GM12874 (cell line): Measurements from ENCODE around the gene SEMA3B.

Experiments
- TF ChIP-seq, protein P1 (sequence below): IDR thresholded peaks from 2 replicates; pipeline ENCODE4 v1.5.1; 2011; ENCODE audit warnings: low read depth, mild to moderate bottlenecking, control low read depth, low read length, moderate library complexity; ENCODE audit not compliant: insufficient read depth

The SEMA3B gene

DNA sequence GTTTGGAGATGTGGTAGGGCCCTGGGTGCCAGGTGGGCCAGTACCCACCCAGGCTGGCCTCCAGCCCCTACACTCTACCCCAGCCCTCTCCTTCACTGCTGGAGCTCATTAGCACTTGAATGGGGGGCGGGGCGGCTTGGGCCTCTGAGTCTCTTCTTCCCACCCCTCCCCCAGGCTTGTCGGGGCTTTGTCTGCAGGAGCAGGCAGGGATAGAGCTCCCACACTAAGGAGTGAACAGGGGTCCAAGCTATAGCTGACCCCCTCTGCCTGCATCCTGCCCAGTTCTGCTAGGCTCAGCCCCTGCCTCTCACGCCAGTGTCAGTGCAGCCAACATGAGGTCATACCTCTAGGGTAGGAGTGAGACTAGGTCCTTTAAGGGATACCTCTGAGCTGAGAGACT lies 27.8 kb upstream of the SEMA3B start:
- TF ChIP-seq, protein P1, sequence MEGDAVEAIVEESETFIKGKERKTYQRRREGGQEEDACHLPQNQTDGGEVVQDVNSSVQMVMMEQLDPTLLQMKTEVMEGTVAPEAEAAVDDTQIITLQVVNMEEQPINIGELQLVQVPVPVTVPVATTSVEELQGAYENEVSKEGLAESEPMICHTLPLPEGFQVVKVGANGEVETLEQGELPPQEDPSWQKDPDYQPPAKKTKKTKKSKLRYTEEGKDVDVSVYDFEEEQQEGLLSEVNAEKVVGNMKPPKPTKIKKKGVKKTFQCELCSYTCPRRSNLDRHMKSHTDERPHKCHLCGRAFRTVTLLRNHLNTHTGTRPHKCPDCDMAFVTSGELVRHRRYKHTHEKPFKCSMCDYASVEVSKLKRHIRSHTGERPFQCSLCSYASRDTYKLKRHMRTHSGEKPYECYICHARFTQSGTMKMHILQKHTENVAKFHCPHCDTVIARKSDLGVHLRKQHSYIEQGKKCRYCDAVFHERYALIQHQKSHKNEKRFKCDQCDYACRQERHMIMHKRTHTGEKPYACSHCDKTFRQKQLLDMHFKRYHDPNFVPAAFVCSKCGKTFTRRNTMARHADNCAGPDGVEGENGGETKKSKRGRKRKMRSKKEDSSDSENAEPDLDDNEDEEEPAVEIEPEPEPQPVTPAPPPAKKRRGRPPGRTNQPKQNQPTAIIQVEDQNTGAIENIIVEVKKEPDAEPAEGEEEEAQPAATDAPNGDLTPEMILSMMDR: no peak

DNA sequence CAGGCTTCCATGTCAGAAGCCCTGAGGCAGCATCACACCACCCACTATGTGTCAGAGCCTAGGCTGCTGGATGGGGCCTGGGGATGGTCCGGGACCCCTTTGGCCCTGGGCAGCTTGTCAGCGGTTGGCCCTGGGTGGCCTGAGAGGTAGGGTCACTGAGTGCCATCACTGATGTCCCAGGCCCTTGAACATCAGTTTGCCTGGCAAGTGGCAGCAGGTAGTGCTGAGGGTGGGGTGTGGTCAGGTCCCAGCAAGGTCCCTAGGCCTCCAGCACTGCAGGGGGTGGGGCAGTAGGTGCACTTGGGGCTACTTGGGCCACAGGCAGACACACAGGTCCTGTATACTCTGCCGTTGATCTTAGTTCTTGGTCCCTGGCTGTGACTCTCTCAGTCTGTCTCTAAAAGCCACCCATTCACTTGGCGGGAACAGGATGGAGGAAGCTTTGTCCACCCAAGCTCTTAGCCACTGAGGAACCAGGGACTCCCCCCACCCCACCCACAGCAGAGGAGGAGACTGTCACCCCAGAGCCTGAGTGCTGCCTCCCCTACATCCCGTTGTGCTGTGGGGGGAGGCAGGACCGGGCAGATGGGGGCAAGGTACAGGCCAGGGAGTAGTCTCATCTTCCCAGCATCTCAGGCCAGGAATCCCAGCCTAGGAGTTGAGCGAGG lies 27.1 kb upstream of the SEMA3B start:
- TF ChIP-seq, protein P1: no peak

DNA sequence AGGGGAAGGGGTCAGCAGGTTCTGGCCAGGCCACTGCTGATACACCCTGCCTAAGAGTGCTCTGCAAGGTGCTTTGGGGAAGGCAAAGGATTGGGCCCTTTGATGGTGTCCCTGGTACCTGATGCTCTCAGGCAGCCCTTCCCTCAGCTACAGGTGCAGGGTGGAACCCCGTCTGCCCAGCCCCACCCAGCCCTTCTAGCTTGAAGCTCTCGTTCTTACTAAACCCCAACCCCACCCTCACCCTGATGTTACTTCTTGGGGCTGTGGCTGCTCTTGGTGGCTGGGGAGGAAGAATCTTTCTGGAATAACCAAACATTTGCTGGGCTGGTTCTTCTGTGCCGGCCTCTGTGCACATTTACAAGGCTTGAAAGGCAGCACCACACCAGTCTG lies 26.6 kb upstream of the SEMA3B start:
- TF ChIP-seq, protein P1: no peak

DNA sequence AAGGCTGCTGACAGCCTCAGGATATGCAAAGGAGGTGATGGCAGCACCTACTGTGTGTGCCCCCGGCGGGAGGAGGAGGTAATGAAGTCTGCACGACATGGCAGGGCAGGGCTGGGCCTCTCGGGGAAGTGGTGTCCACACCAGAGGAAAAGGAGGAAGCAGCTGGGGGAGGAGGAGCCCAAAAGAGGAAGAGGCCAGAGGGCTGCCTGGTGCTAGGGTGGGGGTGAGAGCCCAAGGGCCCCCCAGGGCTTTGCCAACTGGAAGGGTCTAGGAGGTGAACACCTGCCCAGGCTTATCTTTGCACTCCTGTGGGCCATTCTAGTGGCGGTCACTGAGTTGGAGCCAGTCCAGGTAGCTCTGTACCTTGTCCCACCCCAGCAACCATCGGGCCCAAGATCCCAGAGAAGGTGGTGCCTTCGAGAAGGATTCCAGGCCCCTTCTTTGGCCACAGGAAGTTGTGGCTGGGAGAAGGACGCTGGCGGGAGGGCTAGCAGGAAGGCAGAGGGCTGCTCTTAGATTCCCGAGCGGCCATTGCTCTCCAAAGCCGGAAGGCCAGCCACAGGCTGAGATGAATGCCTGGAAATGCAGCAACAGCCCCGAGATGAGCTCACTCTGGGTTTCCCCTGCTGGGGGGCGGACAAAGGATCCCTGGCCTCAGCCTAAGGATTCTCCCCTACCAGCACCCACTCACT lies 25.9 kb upstream of the SEMA3B start:
- TF ChIP-seq, protein P1: no peak

DNA sequence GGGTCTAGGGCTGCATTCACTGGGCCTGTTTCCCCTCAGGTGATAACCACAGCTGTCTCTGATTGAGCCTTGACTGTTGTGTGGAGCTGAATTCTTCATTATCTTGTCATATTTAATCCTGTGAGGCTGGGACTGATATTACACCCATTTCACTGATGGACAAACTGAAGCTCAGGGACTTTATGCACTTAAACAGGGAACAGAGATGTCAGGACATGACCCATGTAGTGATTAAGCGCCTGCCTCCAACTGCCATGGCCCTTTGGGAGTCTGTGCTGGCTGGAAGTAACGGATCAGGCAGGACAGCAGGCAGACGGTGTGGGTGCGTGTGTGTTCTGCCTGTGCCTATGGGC lies 25.4 kb upstream of the SEMA3B start:
- TF ChIP-seq, protein P1: no peak

DNA sequence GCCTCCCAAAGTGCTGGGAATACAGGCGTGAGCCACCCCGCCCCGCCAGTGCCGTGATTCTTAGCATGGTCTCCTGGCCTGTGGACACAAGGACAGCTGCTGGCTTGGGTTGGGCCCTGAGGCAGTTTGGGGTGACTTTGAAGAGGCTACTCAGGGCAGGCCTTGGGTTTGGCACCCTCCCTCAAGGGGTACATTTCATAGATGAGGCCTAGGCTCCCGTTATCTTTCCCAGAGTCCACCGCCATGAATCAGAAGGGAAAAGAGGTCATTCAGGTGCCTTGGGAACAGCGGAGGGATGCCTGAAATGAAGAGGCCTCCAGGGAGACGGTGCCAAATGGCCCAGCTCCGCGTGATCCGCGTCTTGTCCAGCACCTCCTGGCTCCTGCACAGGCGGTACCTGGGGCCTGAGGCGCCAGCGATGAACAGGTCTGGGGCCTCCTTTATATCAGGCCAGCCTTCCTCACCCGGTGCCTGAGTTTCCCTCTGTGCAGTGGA lies 23.6 kb upstream of the SEMA3B start:
- TF ChIP-seq, protein P1: no peak

DNA sequence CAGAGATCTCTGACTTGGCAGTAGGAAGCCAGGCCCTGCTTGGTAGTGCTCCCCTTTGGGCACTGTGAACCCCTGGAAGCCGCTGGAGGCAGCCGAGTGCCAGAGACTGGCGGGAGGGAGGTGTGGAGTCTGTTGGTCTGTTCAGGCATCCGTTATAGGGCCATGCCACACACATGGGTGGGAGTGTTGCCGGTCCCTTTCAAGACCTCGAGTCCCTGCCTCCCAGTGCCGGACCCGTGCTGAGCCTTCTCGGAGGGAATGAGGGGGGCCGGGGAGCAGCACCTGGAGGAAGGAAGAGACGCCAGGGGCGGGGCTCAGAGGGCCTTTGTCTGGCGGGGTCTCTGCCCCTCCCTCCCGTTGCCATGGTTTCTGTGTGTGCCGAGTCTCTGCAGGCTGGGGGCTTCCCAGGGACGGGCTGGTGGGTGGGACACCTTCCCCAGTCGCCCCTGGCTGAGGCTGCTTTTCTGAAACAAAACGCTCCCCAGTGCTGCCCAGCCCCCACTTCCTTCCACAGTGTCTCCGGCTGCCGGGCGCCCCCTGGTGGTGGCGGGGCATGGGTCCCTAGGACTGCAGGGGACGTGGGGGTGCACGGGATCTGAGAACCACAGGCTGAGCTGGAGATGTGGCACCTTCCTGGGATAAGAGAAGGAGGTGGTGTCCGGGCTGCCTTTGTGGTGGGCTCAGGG lies 23.0 kb upstream of the SEMA3B start:
- TF ChIP-seq, protein P1: peak; percentile 99
